Mammary epithelial cell (primary cell): ENCODE results near the gene PHACTR3.

Source experiments
- CTCF ChIP-seq, 2 donors: IDR thresholded peaks in 1 of 2; conservative IDR thresholded peaks in 1 of 2; 2 replicates each; pipeline ENCODE4 v1.5.1; 2011 to 2012; ENCODE audit warnings: inconsistent platforms in 2 of 2, low read length in 2 of 2, mild to moderate bottlenecking in 2 of 2, control low read depth in 1 of 2, low read depth in 1 of 2; ENCODE audit not compliant: insufficient read depth in 1 of 2; ENCODE audit errors: extremely low read depth in 1 of 2
- EZH2 ChIP-seq: IDR thresholded peaks from 2 replicates; pipeline ENCODE4 v1.6.1; 2012; ENCODE audit warnings: low read length, inconsistent platforms, borderline replicate concordance

GRCh38 chr20:59587570-59587969, 16.8 kb upstream of the PHACTR3 start:
- TF ChIP-seq CTCF (conservative IDR thresholded peaks at IDR 0.05 in 1 of 2, IDR thresholded peaks at IDR 0.05 in 1 of 2; ENCODE audit: extremely low read depth in 1 of 2, insufficient read depth in 1 of 2, low read depth in 1 of 2, low read length in 2 of 2) (no peak), EZH2 (no peak)
